Suprapubic skin (tissue), 3 donors: ENCODE data around the gene H19.

ENCODE experiments used
- CTCF ChIP-seq, 2 donors: fragments of 200-600 bp in 1 of 2; fragments of 450-650 bp in 1 of 2; sonication (generic) in 1 of 2; IDR thresholded peaks; one replicate each; pipeline ENCODE4 v1.5.1; 2016 to 2019; ENCODE audit warnings: antibody characterized with exemption in 2 of 2, mild to moderate bottlenecking in 1 of 2, moderate library complexity in 1 of 2
- EP300 ChIP-seq: sonication (generic); formaldehyde crosslinking; IDR thresholded peaks from one replicate; pipeline ENCODE4 v1.6.1; 2017; ENCODE audit warnings: antibody characterized with exemption
- POLR2A ChIP-seq, 2 donors: fragments of 450-650 bp; IDR thresholded peaks; one replicate each; pipeline ENCODE4 v1.6.1; 2017; ENCODE audit warnings: antibody characterized with exemption in 2 of 2, mild to moderate bottlenecking in 2 of 2, moderate library complexity in 2 of 2

DNA sequence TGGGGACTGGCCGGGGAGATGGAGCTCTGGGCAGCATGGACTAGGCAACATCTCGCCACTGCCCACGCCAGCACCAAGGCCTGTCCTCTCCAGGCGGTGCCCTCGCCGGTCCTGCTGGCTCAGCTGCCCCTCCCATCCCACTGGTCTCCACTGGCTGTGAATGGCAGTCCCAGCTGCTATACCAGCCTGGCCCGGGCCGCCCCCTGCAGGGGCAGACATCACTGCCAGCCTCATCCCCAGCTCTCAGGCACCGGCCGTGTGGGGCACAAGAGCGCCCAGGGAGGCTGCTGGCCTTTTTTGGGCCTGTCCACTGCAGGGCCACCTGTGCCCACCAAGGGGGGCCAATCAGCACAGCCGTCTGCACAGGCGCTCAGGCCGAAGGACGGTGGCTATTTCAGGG is 30.1 kb upstream of the H19 start:
- TF ChIP-seq CTCF (IDR thresholded peaks at IDR 0.05) (no peak), EP300 (no peak), POLR2A (IDR thresholded peaks at IDR 0.05) (no peak)
